Measurements from ENCODE around the gene IMPACT.

- TF ChIP-seq CTCF (conservative IDR thresholded peaks at IDR 0.05; ENCODE audit: low read depth, low read length) (no peak), POLR2A (IDR thresholded peaks at IDR 0.05; ENCODE audit: low read depth, low read length) (no peak), RAD21 (IDR thresholded peaks at IDR 0.05; ENCODE audit: low read length) (no peak), MXI1 (IDR thresholded peaks at IDR 0.05; ENCODE audit: borderline replicate concordance, low read depth, low read length) (no peak), USF2 (IDR thresholded peaks at IDR 0.05; ENCODE audit: low read depth, low read length) (no peak), SMC3 (IDR thresholded peaks at IDR 0.05; ENCODE audit: low read depth, low read length) (no peak), CEBPB (IDR thresholded peaks at IDR 0.05; ENCODE audit: low read depth, low read length) (no peak), MAFK (IDR thresholded peaks at IDR 0.05; ENCODE audit: low read depth, low read length) (no peak), CHD1 (IDR thresholded peaks at IDR 0.05; ENCODE audit: low read depth, low read length) (no peak)
Measured at GRCh38 chr18:24404591-24404990, 21.9 kb upstream of the IMPACT start.
